GM21737 (cell line): ENCODE data around the gene LCE1B.

Experiments used
- ATAC-seq: cut with Tn5 transposase; IDR thresholded peaks from one replicate; pipeline ENCODE4 v1.9.1; 2021; ENCODE audit warnings: mild to moderate bottlenecking, moderate library complexity; ENCODE audit not compliant: unreplicated experiment

The LCE1B gene

GRCh38 chr1:152860129-152860528 is 48.4 kb downstream of the LCE1B start:
- no peak for ATAC-seq

GRCh38 chr1:152861374-152861773 is 49.6 kb downstream of the LCE1B start:
- ATAC-seq: no peak
